Neural cell (in vitro differentiated cells): ENCODE results near the gene AGO4. TPM values are rescaled to one million over a fixed set of nuclear protein-coding genes. Genes with fewer than 3 reads are reported as not detected.

ENCODE experiments used
- H2AFZ ChIP-seq: fragments of 200-600, 300-800 bp; sonication (generic), shearing (Covaris generic); 2 replicates; pipeline ENCODE4 v1.6.0; 2014; ENCODE audit warnings: low read depth, mild to moderate bottlenecking, antibody characterized with exemption, low read length, moderate library complexity
- H3F3A ChIP-seq: fragments of 200-600 bp; shearing (Covaris generic); 2 replicates; pipeline ENCODE4 v1.6.1; 2016; ENCODE audit warnings: mild to moderate bottlenecking, moderate library complexity, mixed read lengths, antibody characterized with exemption, low read length; ENCODE audit not compliant: insufficient read depth, poor library complexity, severe bottlenecking
- H3K27ac ChIP-seq: fragments of 200-600, 300-800 bp; sonication (generic), shearing (Covaris generic); 2 replicates; pipeline ENCODE4 v1.5.1; 2014; ENCODE audit warnings: mild to moderate bottlenecking, low read length, moderate library complexity
- H3K27me3 ChIP-seq: fragments of 300-800, 200-600 bp; sonication (generic), shearing (Covaris generic); 2 replicates; pipeline ENCODE4 v1.6.0; 2014; ENCODE audit warnings: mild to moderate bottlenecking, low read depth, low read length, moderate library complexity; ENCODE audit not compliant: insufficient read depth
- H3K36me3 ChIP-seq: fragments of 300-800, 200-600 bp; sonication (generic), shearing (Covaris generic); 2 replicates; pipeline ENCODE4 v1.5.1; 2014; ENCODE audit warnings: mild to moderate bottlenecking, antibody characterized with exemption, low read length, moderate library complexity; ENCODE audit not compliant: insufficient read depth
- H3K4me2 ChIP-seq: fragments of 300-800, 200-600 bp; sonication (generic), shearing (Covaris generic); 2 replicates; pipeline ENCODE4 v1.6.0; 2014; ENCODE audit warnings: mild to moderate bottlenecking, low read length
- H3K4me3 ChIP-seq: fragments of 300-800, 200-600 bp; sonication (generic), shearing (Covaris generic); 2 replicates; pipeline ENCODE4 v1.5.1; 2014; ENCODE audit warnings: mild to moderate bottlenecking, low read length, moderate library complexity
- H3K79me2 ChIP-seq: fragments of 200-600 bp; shearing (Covaris generic); replicated peaks from 2 replicates; pipeline ENCODE4 v1.6.0; 2014; ENCODE audit warnings: mild to moderate bottlenecking, low read length, moderate library complexity; ENCODE audit not compliant: insufficient read depth
- H3K9ac ChIP-seq: fragments of 300-800, 200-600 bp; sonication (generic), shearing (Covaris generic); 2 replicates; pipeline ENCODE4 v1.6.1; 2016; ENCODE audit warnings: mild to moderate bottlenecking, low read length, mixed read lengths
- H3K9me2 ChIP-seq: fragments of 200-600 bp; shearing (Covaris generic); 2 replicates; pipeline ENCODE4 v1.6.1; 2016; ENCODE audit warnings: mild to moderate bottlenecking, low read length, mixed read lengths; ENCODE audit not compliant: insufficient read depth
- H3K9me3 ChIP-seq: fragments of 200-600, 300-800 bp; sonication (generic), shearing (Covaris generic); 2 replicates; pipeline ENCODE4 v1.6.1; 2016; ENCODE audit warnings: mild to moderate bottlenecking, mixed run types, low read length, moderate library complexity, mixed read lengths
- H4K20me1 ChIP-seq: fragments of 200-600 bp; shearing (Covaris generic); 2 replicates; pipeline ENCODE4 v1.6.1; 2016; ENCODE audit warnings: mild to moderate bottlenecking, mixed run types; ENCODE audit not compliant: insufficient read depth
- CTCF ChIP-seq: fragments of 450-650 bp; IDR thresholded peaks from 2 replicates; pipeline ENCODE4 v1.5.1; 2014; ENCODE audit warnings: antibody characterized with exemption, mild to moderate bottlenecking, moderate library complexity; ENCODE audit not compliant: poor library complexity, severe bottlenecking
- EP300 ChIP-seq: fragments of 450-650 bp; conservative IDR thresholded peaks from 2 replicates; pipeline ENCODE4 v1.6.1; 2014; ENCODE audit warnings: antibody characterized with exemption, mild to moderate bottlenecking, moderate library complexity; ENCODE audit not compliant: poor library complexity, severe bottlenecking
- EZH2 ChIP-seq: fragments of 200-600, 300-800 bp; shearing (Covaris generic), sonication (generic); IDR thresholded peaks from 2 replicates; pipeline ENCODE4 v1.6.1; 2014; ENCODE audit warnings: antibody characterized with exemption, low read length, borderline replicate concordance, mild to moderate bottlenecking; ENCODE audit not compliant: insufficient read depth, poor library complexity, severe bottlenecking
- MXI1 ChIP-seq: fragments of 450-650 bp; conservative IDR thresholded peaks from 2 replicates; pipeline ENCODE4 v1.6.1; 2014; ENCODE audit warnings: antibody characterized with exemption, mild to moderate bottlenecking; ENCODE audit not compliant: poor library complexity, severe bottlenecking
- POLR2AphosphoS5 ChIP-seq: IDR thresholded peaks from 2 replicates; pipeline ENCODE4 v1.6.1; 2012
- RAD21 ChIP-seq: fragments of 450-650 bp; conservative IDR thresholded peaks from 2 replicates; pipeline ENCODE4 v1.6.1; 2014; ENCODE audit warnings: antibody characterized with exemption, mild to moderate bottlenecking, moderate library complexity
- REST ChIP-seq: IDR thresholded peaks from 2 replicates; pipeline ENCODE4 v1.6.1; 2012; ENCODE audit warnings: borderline replicate concordance
- SMC3 ChIP-seq: fragments of 450-650 bp; conservative IDR thresholded peaks from 2 replicates; pipeline ENCODE4 v1.6.1; 2014; ENCODE audit warnings: antibody characterized with exemption, mild to moderate bottlenecking, moderate library complexity; ENCODE audit not compliant: poor library complexity
- TAF1 ChIP-seq: IDR thresholded peaks from 2 replicates; pipeline ENCODE4 v1.6.1; 2012; ENCODE audit warnings: low read depth
- polyA plus RNA-seq: library from polyadenylated mRNA; depleted of rRNA; stranded (reverse); fragments of >200 nt; gene quantifications from 2 replicates; pipeline ENCODE4 v1.2.3, GENCODE V29; 2014

The AGO4 gene
- polyA plus RNA-seq, 1 donor from 2014 or later, result 51.9 TPM

- H3K4me2 ChIP-seq, result no peak overlapping the region
- no peaks in the 10 kb centered on the region for H3K79me2 ChIP-seq
- no peak overlapping the region for H2AFZ ChIP-seq
- H3K9me2 ChIP-seq, result no peaks in the 10 kb centered on the region
- TF ChIP-seq SMC3 (no peak), EP300 (no peak), EZH2 (no peak), RAD21 (no peak), REST (no peak), POLR2AphosphoS5 (no peak), CTCF (no peak), MXI1 (no peak), TAF1 (no peak)
- H3K27ac ChIP-seq, result no peak overlapping the region
- no peaks in the 10 kb centered on the region for H3K27me3 ChIP-seq
- H3K9ac ChIP-seq, result no peak overlapping the region
- no peaks in the 10 kb centered on the region for H3F3A ChIP-seq
- no peaks in the 10 kb centered on the region for H3K9me3 ChIP-seq
- no peaks in the 10 kb centered on the region for H4K20me1 ChIP-seq
- H3K36me3 ChIP-seq, result peaks cover 7% of the 10 kb centered on the region
- H3K4me3 ChIP-seq, result no peak overlapping the region
Observed at GRCh38 chr1:35857830-35858229, 50.0 kb downstream of the AGO4 start.

DNA sequence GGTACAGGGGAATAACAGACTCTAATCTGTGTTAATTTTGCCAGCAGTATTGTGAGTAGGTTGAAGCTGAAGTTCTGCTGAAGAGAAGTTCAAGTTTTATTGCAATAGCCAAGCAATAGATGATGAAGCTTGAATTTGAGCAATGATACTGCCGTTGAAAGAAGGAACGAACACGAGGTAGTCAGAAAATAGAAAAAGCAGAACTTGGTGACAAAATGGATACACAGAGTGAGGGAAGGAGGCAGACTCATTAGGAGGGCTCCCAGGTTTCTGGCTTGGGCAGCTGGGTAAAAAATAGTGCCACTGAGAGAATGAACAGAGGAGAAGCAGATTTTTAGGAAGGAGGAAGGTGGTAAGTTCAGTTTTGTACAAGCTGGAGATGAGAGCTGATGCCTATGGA is 52.9 kb downstream of the AGO4 start:
- TF ChIP-seq REST (no peak), SMC3 (no peak)
- Histone ChIP-seq H3K4me3 (no peak overlapping the region), H3K9me3 (no peaks in the 10 kb centered on the region), H3F3A (no peaks in the 10 kb centered on the region), H3K79me2 (no peaks in the 10 kb centered on the region), H3K9ac (no peak overlapping the region), H2AFZ (no peak overlapping the region), H3K36me3 (peaks cover 3% of the 10 kb centered on the region), H3K9me2 (no peaks in the 10 kb centered on the region), H3K27ac (no peak overlapping the region), H4K20me1 (no peaks in the 10 kb centered on the region), H3K27me3 (no peaks in the 10 kb centered on the region), H3K4me2 (no peak overlapping the region)
